GM20431 (cell line): Measurements from ENCODE around the gene SPPL3.

Experiments used
- in situ Hi-C: fragments of 300-500 bp; cut with MseI, MboI; formaldehyde crosslinking; loops from one replicate; pipeline ENCODE4 v1.15.0; 2020; ENCODE audit warnings: low sequenced_read_pairs; ENCODE audit not compliant: unreplicated experiment

Gene SPPL3

GRCh38 chr12:120825337-120825736, 78.8 kb downstream of the SPPL3 start:
- in situ Hi-C loops, result no loop called here

GRCh38 chr12:120822832-120823503, 81.2 kb downstream of the SPPL3 start:
- in situ Hi-C loops, result no loop called here

DNA sequence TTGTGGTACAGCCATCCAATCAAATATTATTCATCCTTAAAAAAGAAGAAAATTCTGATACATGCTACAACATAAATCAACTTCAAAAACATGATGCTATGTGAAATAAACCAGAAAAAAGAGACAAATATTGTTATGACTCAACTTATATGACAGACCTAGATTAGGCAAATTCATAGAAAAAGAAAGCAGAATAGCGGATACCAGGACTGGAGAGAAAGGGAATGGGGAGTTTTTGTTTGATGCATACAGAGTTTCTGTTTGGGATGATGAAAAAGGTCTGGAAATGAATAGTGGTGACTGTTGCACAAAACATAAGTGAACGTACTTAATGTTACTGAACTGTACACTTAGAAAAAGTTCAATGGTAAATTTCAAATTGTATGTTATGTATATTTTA, 82.3 kb downstream of the SPPL3 start:
- in situ Hi-C loops, result no loop called here

GRCh38 chr12:120820884-120821510, 83.2 kb downstream of the SPPL3 start:
- in situ Hi-C loops, result no loop called here

DNA sequence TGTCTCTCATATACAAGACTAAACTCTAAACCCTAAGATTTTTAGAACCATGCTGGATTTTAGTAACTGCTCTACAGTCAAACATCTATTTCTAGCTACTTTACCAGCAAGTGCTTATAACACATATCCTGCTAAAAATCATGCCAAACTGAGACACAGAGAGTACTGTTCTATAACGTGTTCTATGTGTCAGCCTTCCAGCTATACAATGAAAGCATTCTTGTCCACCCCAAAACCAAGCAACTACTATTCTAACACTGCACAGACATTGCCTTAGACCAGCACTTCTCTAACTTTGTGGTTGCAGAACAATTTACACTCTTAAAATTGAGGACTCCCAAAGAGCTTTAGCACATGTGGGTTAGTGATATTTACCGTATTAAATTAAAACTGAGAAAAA, 85.7 kb downstream of the SPPL3 start:
- in situ Hi-C loops, result no loop called here

DNA sequence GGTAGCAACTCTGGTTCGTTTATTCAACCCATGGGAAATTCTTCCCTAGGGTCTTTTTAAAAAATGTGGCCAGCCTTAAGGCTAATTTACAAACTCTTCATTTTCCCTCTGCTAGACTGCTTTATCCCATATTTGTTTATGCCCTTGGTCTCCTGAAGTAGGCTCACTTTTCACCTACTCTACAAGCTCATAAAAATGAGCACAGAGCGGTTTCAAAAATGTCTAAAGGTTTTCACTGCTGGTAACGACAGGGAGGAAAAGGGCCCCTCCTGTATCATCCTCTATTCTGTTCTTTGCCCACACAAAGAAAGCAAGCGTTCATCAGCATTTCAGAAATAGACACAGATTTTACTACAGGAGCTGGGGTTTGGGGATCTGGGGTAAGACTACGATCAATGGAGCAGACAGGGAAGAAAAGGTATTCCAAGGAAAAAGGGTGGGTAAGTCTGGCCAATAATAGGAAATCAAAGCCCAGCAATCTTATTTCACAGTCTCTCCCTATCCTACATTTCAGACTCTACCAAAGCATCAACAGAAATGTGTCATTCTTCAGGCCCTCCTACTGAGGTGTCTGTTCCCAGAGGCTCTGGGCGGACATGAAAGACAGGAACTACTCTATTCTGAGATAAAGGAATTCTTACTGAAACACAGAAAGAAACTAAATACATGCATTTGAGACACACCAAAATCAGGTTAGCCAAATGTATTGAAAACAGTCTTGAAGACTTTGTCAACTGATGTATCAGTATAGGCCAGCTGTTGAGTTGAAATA, 86.4 kb downstream of the SPPL3 start:
- in situ Hi-C loops, result no loop called here

DNA sequence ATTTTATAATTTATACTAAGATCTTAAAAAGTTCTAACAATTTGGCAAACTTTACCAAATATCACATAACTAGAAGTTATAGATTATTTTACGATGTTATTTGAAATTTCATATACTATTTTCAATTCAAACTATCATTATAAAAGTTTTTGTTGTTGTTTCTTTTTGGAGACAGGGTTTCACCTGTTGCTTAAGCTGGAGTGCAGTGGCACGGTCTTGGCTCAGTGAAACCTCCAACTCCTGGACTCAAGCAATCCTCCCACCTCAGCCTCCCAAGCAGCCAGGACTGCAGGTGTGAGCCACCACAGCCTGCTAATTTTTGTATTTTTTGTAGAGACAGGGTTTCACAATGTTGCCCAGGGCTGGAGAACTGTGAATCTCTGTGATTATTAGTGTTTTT, 87.8 kb downstream of the SPPL3 start:
- in situ Hi-C loops, result no loop called here

DNA sequence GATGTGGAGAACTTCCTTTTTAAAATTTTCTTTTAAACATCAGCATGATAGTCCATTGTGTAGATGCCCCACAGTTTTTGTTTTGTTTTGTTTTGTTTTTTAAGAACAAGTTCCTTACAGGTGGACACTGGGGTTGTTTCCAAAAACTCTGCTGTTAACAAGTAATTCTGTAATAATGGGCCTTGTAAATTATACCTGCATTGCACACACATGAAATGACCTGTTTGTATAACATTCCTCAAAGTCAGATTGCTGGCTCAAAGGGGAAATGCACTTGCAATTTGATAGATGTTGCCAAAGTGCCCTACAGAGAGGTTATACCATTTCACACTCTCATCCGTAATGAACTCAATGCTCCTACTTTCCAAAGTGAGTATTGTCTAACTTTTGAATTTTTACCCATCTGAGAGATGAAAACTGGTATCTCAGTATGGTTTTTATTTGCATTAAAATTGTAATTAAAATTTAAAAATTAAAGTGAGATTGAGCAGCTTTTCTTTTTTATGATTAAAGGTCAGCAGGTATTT, 89.2 kb downstream of the SPPL3 start:
- in situ Hi-C loops, result no loop called here

DNA sequence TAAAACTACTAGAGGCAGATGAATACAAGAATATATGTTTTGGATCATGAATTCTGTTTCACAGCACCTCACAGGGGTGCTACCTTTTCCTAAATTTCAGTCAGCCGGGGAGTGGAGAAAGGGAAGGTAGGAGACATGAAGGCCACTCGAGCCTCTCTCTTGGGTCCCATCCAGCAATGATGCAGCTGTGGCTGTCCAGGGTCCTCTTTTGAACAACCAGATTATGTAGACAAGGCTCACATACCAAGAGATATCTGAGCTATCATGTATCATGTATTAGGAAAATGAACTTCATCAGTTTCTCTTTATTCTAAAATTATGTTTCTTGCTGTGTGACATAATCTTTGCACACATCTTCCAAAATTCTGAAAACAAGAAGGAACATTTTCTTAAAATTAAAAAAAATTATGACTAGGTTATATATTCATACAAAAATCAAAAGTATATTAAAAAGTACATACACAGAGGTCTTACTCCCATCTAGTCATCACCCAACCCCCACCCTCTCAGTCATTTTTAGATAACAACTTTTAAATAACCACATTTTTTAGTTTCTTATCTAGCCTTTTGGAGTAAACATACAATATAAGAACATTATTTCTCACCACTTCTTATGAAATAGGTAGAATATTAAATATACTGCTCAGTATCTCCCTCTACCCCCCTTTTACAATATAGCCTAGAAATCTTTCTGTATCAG, 89.8 kb downstream of the SPPL3 start:
- in situ Hi-C loops, result no loop called here

DNA sequence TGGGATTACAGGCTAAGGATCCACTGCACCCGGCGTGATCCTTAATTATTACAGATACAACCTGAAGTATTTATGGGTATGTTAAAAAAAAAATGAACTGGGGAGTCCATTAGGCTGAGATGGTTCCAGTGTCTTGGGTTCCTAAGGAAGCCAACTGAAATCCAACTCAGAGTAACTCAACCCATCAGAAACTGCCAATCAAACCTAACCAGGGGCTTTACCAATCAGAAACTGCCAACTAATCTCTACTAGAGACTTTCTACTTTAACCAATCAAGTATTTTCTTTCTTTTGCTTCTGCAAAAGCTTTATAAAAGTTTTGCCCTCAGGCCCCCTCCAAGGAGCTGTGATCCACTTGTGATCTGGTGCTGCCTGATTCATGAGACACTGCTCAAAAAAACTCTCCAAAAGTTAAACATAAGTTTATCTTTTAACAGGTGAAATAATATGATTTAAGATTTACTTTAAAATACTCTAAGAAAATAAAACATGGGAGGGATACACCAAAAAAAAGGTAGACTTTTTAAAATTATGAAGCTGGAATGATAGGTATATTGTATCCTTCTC, 90.5 kb downstream of the SPPL3 start:
- in situ Hi-C loops, result no loop called here

DNA sequence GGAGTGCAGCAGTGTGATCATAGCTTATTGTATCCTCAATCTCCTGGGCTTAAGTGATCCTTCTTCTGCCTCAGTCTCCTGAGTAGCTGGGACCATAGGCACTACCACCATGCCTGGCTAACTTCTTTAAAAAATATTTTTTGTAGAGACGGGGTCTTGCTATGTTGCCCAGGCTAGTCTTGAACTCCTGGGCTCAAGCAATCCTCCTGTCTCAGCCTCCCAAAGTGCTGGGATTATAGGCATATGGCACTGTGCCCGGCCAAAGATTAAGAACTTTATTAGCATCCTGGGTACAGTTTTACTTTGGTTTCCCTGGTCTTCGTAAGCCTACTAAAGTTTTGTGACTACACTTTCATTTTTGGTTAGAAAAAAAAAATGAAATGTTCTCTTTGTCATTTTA, 94.1 kb downstream of the SPPL3 start:
- in situ Hi-C loops, result no loop called here

GRCh38 chr12:120804428-120804827, 99.7 kb downstream of the SPPL3 start:
- in situ Hi-C loops, result no loop called here

DNA sequence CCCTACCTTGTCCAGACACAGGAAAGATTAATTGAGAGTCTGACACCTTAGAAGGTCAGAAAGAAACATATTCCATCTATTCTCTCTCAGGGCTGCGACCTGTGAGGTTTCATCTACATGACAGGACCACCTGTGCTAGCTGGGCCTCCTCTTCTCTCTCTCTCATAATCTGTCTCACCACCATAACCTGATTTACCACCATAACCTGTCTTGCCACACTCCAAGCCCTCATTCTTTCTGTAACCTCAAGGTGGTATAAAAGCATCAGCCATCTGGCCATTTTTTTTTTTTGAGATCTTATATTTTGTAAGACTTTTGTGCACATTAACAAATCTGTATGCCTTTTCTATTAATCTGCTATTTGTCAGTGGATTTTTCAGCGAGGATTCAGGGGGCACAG, 103.0 kb downstream of the SPPL3 start:
- in situ Hi-C loops, result no loop called here

- in situ Hi-C loops, result no loop called here
These were observed 103.5 kb downstream of the SPPL3 start for GRCh38 chr12:120800665-120801064.

DNA sequence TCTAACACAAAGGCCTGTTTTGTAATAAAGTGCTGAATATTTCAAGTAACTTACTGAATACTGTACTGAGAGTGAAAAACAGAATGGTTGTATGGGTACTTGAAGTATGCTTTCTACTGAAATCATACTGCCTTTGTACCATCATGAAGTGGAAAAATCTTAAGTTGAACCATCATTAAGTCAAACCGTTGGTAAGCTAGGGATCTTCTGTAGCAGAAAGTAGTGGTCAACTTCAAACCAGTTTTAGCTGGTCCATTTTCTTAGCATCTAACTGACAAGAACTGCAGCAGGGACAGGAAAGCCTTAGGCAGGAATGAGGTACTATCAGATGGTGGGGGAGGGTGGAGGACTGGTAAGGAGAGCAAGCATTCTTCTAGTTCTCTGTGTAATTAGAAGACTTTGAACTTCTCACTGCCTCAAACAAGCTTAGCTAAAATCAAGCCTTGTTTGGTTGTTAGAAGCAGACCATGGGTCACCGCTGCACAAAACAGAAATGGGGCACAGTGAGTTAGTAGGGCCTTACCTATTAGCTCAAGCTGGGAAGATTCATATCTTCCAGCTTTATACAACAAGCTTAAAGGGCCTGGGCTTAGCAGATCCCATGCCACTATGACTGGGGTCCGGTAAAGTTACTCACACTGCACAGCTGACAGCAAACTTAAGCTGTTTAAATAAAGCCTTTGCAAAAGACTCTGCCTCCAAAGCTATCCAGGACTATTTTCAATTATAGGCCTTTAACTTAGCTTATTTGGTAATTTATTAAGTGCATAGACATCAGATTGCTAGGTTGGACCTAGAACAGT, 104.7 kb downstream of the SPPL3 start:
- in situ Hi-C loops, result no loop called here

- in situ Hi-C loops, result no loop called here
These were observed 105.5 kb downstream of the SPPL3 start for GRCh38 chr12:120798696-120799095.

- in situ Hi-C loops, result no loop called here
These were observed 106.2 kb downstream of the SPPL3 start for GRCh38 chr12:120797677-120798642.

DNA sequence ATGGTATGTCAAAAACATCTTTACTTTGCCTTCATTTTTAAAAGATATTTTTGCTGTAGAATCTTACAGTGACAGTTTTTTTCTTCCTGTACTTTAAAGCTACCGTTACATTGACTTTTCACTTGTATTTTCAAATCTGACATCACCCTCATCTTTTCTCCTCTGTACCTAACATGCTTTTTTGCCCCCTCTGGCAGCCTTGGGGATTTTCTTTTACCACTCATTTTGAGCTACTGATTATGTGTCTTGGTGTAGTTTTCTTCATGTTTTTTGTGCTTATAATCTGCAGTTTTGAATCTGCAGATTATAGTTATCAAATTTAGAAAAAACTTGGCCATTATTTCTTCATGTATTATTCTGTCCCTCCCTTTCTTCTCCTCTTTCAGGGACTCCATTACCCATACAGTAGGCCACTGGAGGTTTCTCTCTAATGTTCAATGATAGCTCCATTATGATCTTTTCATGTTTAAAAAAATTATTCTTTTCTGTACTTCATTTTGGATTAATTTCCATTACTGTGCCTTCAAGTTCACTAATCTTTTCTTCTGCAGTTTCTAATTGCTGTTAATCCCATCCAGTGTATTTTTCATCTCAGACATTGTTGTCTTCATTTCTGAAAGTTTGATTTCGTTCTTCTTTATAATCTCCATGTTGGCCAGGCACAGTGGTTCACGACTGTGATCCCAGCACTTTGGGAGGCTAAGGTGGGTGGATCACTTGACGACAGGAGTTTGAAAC, 108.5 kb downstream of the SPPL3 start:
- in situ Hi-C loops, result no loop called here
